Measurements from ENCODE around the gene ACBD6. TPM values are rescaled to one million over a fixed set of nuclear protein-coding genes. Genes with fewer than 3 reads are reported as not detected.
A peak's percentile ranks its signal among the peaks of the same experiment; 100 is the strongest.

The ACBD6 gene
- total and polyA plus RNA-seq, 4 donors, result 8.3 to 17.3 (median 14.0) TPM

DNA sequence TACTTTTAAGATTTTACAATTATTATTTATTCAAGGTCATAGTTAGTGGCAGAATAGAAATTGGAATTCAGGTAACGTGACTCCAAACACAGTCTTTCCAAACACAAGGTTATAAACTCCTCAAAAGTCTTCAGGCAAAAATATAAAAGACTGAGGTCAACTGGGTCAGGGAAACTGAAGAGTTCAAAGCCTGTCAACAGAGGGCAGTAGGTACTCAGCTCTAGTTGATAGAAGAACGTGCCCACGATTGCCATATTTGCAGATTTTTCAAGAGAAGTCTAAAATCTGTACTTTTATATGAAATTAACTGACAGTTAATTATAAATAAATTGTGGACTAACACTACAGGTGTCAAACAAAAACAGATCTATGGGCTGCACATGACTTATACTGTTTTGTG is 137.3 kb downstream of the ACBD6 start:
- Histone ChIP-seq H3K9me3 (ENCODE audit: control insufficient read depth in 4 of 4, low read length in 3 of 4) (no peaks in the 10 kb centered on the region), H3K27me3 (ENCODE audit: control insufficient read depth in 4 of 4, insufficient read depth in 4 of 4, low read length in 3 of 4) (no peaks in the 10 kb centered on the region), H3K9ac (ENCODE audit: low read depth in 1 of 2, low read length in 2 of 2) (no peak overlapping the region), H3K27ac (ENCODE audit: low read depth in 1 of 2, low read length in 2 of 2) (no peak overlapping the region), H3K4me3 (ENCODE audit: low read depth in 1 of 3, low read length in 3 of 3) (no peak overlapping the region), H3K36me3 (ENCODE audit: control insufficient read depth in 4 of 4, insufficient read depth in 3 of 4, low read depth in 1 of 4, low read length in 3 of 4) (no peaks in the 10 kb centered on the region), H3K4me1 (ENCODE audit: control insufficient read depth in 4 of 4, insufficient read depth in 4 of 4, low read length in 3 of 4) (no peaks in the 10 kb centered on the region)
- 83% methylated on average over 3 of the region's 3 CpGs for WGBS
- DNase-seq (ENCODE audit: low spot score), result no peak
- TF ChIP-seq, protein P1, sequence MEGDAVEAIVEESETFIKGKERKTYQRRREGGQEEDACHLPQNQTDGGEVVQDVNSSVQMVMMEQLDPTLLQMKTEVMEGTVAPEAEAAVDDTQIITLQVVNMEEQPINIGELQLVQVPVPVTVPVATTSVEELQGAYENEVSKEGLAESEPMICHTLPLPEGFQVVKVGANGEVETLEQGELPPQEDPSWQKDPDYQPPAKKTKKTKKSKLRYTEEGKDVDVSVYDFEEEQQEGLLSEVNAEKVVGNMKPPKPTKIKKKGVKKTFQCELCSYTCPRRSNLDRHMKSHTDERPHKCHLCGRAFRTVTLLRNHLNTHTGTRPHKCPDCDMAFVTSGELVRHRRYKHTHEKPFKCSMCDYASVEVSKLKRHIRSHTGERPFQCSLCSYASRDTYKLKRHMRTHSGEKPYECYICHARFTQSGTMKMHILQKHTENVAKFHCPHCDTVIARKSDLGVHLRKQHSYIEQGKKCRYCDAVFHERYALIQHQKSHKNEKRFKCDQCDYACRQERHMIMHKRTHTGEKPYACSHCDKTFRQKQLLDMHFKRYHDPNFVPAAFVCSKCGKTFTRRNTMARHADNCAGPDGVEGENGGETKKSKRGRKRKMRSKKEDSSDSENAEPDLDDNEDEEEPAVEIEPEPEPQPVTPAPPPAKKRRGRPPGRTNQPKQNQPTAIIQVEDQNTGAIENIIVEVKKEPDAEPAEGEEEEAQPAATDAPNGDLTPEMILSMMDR (IDR thresholded peaks at IDR 0.05; ENCODE audit: low read depth, low read length, missing input control), result peak; percentile 7
- TF ChIP-seq, protein P2, sequence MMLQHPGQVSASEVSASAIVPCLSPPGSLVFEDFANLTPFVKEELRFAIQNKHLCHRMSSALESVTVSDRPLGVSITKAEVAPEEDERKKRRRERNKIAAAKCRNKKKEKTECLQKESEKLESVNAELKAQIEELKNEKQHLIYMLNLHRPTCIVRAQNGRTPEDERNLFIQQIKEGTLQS (IDR thresholded peaks at IDR 0.05), result no peak
- no peak for TF ChIP-seq JUND (IDR thresholded peaks at IDR 0.05)
- TF ChIP-seq, protein P3, sequence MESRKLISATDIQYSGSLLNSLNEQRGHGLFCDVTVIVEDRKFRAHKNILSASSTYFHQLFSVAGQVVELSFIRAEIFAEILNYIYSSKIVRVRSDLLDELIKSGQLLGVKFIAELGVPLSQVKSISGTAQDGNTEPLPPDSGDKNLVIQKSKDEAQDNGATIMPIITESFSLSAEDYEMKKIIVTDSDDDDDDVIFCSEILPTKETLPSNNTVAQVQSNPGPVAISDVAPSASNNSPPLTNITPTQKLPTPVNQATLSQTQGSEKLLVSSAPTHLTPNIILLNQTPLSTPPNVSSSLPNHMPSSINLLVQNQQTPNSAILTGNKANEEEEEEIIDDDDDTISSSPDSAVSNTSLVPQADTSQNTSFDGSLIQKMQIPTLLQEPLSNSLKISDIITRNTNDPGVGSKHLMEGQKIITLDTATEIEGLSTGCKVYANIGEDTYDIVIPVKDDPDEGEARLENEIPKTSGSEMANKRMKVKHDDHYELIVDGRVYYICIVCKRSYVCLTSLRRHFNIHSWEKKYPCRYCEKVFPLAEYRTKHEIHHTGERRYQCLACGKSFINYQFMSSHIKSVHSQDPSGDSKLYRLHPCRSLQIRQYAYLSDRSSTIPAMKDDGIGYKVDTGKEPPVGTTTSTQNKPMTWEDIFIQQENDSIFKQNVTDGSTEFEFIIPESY (IDR thresholded peaks at IDR 0.05), result no peak
- peak in 1 of 2 donors; percentile 53 for TF ChIP-seq RAD21 (IDR thresholded peaks at IDR 0.05)
- TF ChIP-seq FOXA1 (IDR thresholded peaks at IDR 0.05), result no peak
- TF ChIP-seq SP1 (IDR thresholded peaks at IDR 0.05), result no peak
- TF ChIP-seq HNF4G (IDR thresholded peaks at IDR 0.05), result no peak
- TF ChIP-seq FOXA2 (IDR thresholded peaks at IDR 0.05), result no peak

DNA sequence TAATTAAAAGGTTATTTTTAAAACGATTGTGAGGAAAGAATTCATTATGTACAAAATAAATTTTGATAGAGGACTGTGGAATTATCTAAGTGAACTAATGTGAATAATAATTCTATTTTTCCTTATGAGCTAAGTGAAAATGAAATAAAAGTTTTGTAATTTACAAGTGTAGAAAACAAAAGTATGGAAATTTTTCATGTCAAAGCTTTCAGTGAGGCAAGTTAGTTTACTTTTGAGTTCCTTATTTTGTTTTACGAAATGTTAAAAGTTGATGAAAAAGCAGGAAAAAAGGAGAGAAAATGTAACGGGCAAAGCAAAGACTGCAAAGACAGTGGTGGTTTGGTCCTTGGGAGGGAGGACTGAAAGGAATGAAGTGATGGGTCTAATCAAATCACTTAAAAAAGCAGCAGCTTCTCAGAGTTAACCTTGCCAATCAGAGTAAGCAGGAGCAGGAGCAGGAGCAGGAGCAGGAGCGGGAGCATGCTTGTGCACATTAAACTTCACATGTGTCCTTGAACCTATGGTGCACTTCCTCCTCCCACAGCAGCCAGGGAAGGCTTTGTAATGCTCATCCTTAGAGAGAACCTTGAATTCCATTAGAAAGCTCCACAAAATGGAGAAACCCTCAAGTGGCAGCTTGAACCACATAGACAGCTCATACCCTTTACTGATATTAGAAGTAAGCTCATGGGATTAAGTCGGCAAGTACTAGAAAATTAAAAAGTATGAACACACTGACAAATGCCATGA is 139.0 kb downstream of the ACBD6 start:
- H3K36me3 ChIP-seq (ENCODE audit: control insufficient read depth in 4 of 4, insufficient read depth in 3 of 4, low read depth in 1 of 4, low read length in 3 of 4), result no peaks in the 10 kb centered on the region

More for the DNA sequence above, 139.0 kb downstream of the ACBD6 start:
- no peak for DNase-seq (ENCODE audit: low spot score)
- Histone ChIP-seq H3K4me3 (ENCODE audit: low read depth in 1 of 3, low read length in 3 of 3) (no peak overlapping the region), H3K9ac (ENCODE audit: low read depth in 1 of 2, low read length in 2 of 2) (no peak overlapping the region), H3K4me1 (ENCODE audit: control insufficient read depth in 4 of 4, insufficient read depth in 4 of 4, low read length in 3 of 4) (no peaks in the 10 kb centered on the region), H3K27me3 (ENCODE audit: control insufficient read depth in 4 of 4, insufficient read depth in 4 of 4, low read length in 3 of 4) (no peaks in the 10 kb centered on the region), H3K27ac (ENCODE audit: low read depth in 1 of 2, low read length in 2 of 2) (no peak overlapping the region), H3K9me3 (ENCODE audit: control insufficient read depth in 4 of 4, low read length in 3 of 4) (no peaks in the 10 kb centered on the region)
- WGBS, result 91% methylated on average over 5 of the region's 5 CpGs
- TF ChIP-seq, protein P4, sequence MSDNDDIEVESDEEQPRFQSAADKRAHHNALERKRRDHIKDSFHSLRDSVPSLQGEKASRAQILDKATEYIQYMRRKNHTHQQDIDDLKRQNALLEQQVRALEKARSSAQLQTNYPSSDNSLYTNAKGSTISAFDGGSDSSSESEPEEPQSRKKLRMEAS (IDR thresholded peaks at IDR 0.05), result no peak
- TF ChIP-seq FOXA1 (IDR thresholded peaks at IDR 0.05) (no peak), HNF4A (conservative IDR thresholded peaks at IDR 0.05) (no peak), FOXA2 (IDR thresholded peaks at IDR 0.05) (no peak), HNF4G (IDR thresholded peaks at IDR 0.05) (no peak), TAF1 (conservative IDR thresholded peaks at IDR 0.05) (no peak), NR2F2 (IDR thresholded peaks at IDR 0.05) (no peak), EGR1 (IDR thresholded peaks at IDR 0.05; ENCODE audit: low read depth in 2 of 2) (no peak), GABPA (IDR thresholded peaks at IDR 0.05 in 1 of 2, conservative IDR thresholded peaks at IDR 0.05 in 1 of 2) (no peak), RXRA (IDR thresholded peaks at IDR 0.05) (no peak), RAD21 (IDR thresholded peaks at IDR 0.05) (no peak), SP1 (IDR thresholded peaks at IDR 0.05) (no peak), YY1 (IDR thresholded peaks at IDR 0.05) (no peak), JUND (IDR thresholded peaks at IDR 0.05) (no peak)
- TF ChIP-seq, protein P5, sequence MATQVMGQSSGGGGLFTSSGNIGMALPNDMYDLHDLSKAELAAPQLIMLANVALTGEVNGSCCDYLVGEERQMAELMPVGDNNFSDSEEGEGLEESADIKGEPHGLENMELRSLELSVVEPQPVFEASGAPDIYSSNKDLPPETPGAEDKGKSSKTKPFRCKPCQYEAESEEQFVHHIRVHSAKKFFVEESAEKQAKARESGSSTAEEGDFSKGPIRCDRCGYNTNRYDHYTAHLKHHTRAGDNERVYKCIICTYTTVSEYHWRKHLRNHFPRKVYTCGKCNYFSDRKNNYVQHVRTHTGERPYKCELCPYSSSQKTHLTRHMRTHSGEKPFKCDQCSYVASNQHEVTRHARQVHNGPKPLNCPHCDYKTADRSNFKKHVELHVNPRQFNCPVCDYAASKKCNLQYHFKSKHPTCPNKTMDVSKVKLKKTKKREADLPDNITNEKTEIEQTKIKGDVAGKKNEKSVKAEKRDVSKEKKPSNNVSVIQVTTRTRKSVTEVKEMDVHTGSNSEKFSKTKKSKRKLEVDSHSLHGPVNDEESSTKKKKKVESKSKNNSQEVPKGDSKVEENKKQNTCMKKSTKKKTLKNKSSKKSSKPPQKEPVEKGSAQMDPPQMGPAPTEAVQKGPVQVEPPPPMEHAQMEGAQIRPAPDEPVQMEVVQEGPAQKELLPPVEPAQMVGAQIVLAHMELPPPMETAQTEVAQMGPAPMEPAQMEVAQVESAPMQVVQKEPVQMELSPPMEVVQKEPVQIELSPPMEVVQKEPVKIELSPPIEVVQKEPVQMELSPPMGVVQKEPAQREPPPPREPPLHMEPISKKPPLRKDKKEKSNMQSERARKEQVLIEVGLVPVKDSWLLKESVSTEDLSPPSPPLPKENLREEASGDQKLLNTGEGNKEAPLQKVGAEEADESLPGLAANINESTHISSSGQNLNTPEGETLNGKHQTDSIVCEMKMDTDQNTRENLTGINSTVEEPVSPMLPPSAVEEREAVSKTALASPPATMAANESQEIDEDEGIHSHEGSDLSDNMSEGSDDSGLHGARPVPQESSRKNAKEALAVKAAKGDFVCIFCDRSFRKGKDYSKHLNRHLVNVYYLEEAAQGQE (IDR thresholded peaks at IDR 0.05), result no peak
- TF ChIP-seq, protein P1 (IDR thresholded peaks at IDR 0.05; ENCODE audit: low read depth, low read length, missing input control), result no peak
- TF ChIP-seq, protein P2 (IDR thresholded peaks at IDR 0.05), result no peak
- TF ChIP-seq, protein P3 (IDR thresholded peaks at IDR 0.05), result no peak

Data from liver (tissue), 9 donors.